IPS-18a (cell line): Measurements from ENCODE around the gene MAP7.
"Not testable (repeated sequence)": the region's sequence is repeated elsewhere in the genome, so short reads cannot be mapped to it uniquely, and the experiment has no call there.

Experiments
- H3K27ac ChIP-seq: one replicate; pipeline ENCODE4 v1.5.1; 2013; ENCODE audit warnings: low read length
- H3K27me3 ChIP-seq: one replicate; pipeline ENCODE4 v1.6.1; 2013; ENCODE audit warnings: mild to moderate bottlenecking, low read length; ENCODE audit not compliant: control insufficient read depth, insufficient read depth
- H3K36me3 ChIP-seq: one replicate; pipeline ENCODE4 v1.6.1; 2013; ENCODE audit warnings: low read depth, low read length; ENCODE audit not compliant: control insufficient read depth
- H3K4me1 ChIP-seq: one replicate; pipeline ENCODE4 v1.6.1; 2013; ENCODE audit warnings: low read depth, low read length; ENCODE audit not compliant: control insufficient read depth
- H3K4me3 ChIP-seq: one replicate; pipeline ENCODE4 v1.5.1; 2013; ENCODE audit warnings: low read length
- H3K9ac ChIP-seq: one replicate; pipeline ENCODE4 v1.6.1; 2013; ENCODE audit warnings: mild to moderate bottlenecking, low read length, moderate library complexity
- H3K9me3 ChIP-seq: one replicate; pipeline ENCODE4 v1.6.1; 2013; ENCODE audit warnings: low read depth, low read length; ENCODE audit not compliant: control insufficient read depth

Gene MAP7

GRCh38 chr6:136483906-136484305 lies 66.3 kb downstream of the MAP7 start:
- H3K27me3 ChIP-seq, result no peaks in the 10 kb centered on the region
- H3K4me3 ChIP-seq, result no peak overlapping the region
- no peaks in the 10 kb centered on the region for H3K9me3 ChIP-seq
- H3K36me3 ChIP-seq, result no peaks in the 10 kb centered on the region
- H3K27ac ChIP-seq, result no peak overlapping the region
- H3K9ac ChIP-seq, result no peak overlapping the region
- H3K4me1 ChIP-seq, result no peaks in the 10 kb centered on the region

- not testable (repeated sequence) for H3K4me1 ChIP-seq, H3K4me3 ChIP-seq, H3K27ac ChIP-seq, H3K27me3 ChIP-seq, H3K9me3 ChIP-seq, H3K9ac ChIP-seq, H3K36me3 ChIP-seq
Measured at GRCh38 chr6:136483005-136483404, 67.2 kb downstream of the MAP7 start.

- Histone ChIP-seq H3K27ac (no peak overlapping the region), H3K4me3 (no peak overlapping the region), H3K9me3 (no peaks in the 10 kb centered on the region), H3K9ac (no peak overlapping the region), H3K36me3 (no peaks in the 10 kb centered on the region), H3K27me3 (no peaks in the 10 kb centered on the region), H3K4me1 (no peaks in the 10 kb centered on the region)
Measured at GRCh38 chr6:136477548-136477947, 72.7 kb downstream of the MAP7 start.

GRCh38 chr6:136475686-136476085 lies 74.5 kb downstream of the MAP7 start:
- Histone ChIP-seq H3K27me3 (no peaks in the 10 kb centered on the region), H3K4me1 (peaks cover 15% of the 10 kb centered on the region), H3K36me3 (no peaks in the 10 kb centered on the region), H3K4me3 (no peak overlapping the region), H3K9ac (no peak overlapping the region), H3K9me3 (no peaks in the 10 kb centered on the region), H3K27ac (no peak overlapping the region)

- Histone ChIP-seq H3K4me1 (peaks cover 18% of the 10 kb centered on the region), H3K9ac (no peak overlapping the region), H3K36me3 (no peaks in the 10 kb centered on the region), H3K27ac (no peak overlapping the region), H3K27me3 (no peaks in the 10 kb centered on the region), H3K9me3 (no peaks in the 10 kb centered on the region), H3K4me3 (no peak overlapping the region)
Measured at GRCh38 chr6:136474241-136474640, 76.0 kb downstream of the MAP7 start.

- no peak overlapping the region for H3K9ac ChIP-seq
- no peaks in the 10 kb centered on the region for H3K36me3 ChIP-seq
- no peak overlapping the region for H3K27ac ChIP-seq
- peaks cover 20% of the 10 kb centered on the region for H3K4me1 ChIP-seq
- no peak overlapping the region for H3K4me3 ChIP-seq
- no peaks in the 10 kb centered on the region for H3K9me3 ChIP-seq
- no peaks in the 10 kb centered on the region for H3K27me3 ChIP-seq
Measured at GRCh38 chr6:136471922-136472321, 78.3 kb downstream of the MAP7 start.

GRCh38 chr6:136471372-136471771 lies 78.8 kb downstream of the MAP7 start:
- no peaks in the 10 kb centered on the region for H3K36me3 ChIP-seq
- H3K27ac ChIP-seq, result no peak overlapping the region
- no peaks in the 10 kb centered on the region for H3K9me3 ChIP-seq
- no peak overlapping the region for H3K9ac ChIP-seq
- H3K4me1 ChIP-seq, result peaks cover 24% of the 10 kb centered on the region
- H3K4me3 ChIP-seq, result no peak overlapping the region
- H3K27me3 ChIP-seq, result no peaks in the 10 kb centered on the region

- H3K4me3 ChIP-seq, result no peak overlapping the region
- H3K9ac ChIP-seq, result no peak overlapping the region
- no peaks in the 10 kb centered on the region for H3K27me3 ChIP-seq
- no peaks in the 10 kb centered on the region for H3K9me3 ChIP-seq
- H3K4me1 ChIP-seq, result peaks cover 24% of the 10 kb centered on the region
- no peaks in the 10 kb centered on the region for H3K36me3 ChIP-seq
- no peak overlapping the region for H3K27ac ChIP-seq
Measured at GRCh38 chr6:136470044-136470443, 80.2 kb downstream of the MAP7 start.

- no peaks in the 10 kb centered on the region for H3K36me3 ChIP-seq
- H3K4me1 ChIP-seq, result peaks cover 24% of the 10 kb centered on the region
- H3K27ac ChIP-seq, result no peak overlapping the region
- H3K27me3 ChIP-seq, result no peaks in the 10 kb centered on the region
- H3K4me3 ChIP-seq, result no peak overlapping the region
- no peak overlapping the region for H3K9ac ChIP-seq
- no peaks in the 10 kb centered on the region for H3K9me3 ChIP-seq
Measured at GRCh38 chr6:136469154-136469553, 81.1 kb downstream of the MAP7 start.

- no peaks in the 10 kb centered on the region for H3K27me3 ChIP-seq
- H3K9ac ChIP-seq, result no peak overlapping the region
- H3K27ac ChIP-seq, result no peak overlapping the region
- peaks cover 24% of the 10 kb centered on the region for H3K4me1 ChIP-seq
- no peaks in the 10 kb centered on the region for H3K9me3 ChIP-seq
- H3K4me3 ChIP-seq, result no peak overlapping the region
- H3K36me3 ChIP-seq, result no peaks in the 10 kb centered on the region
Measured at GRCh38 chr6:136468711-136469110, 81.5 kb downstream of the MAP7 start.

- peaks cover 22% of the 10 kb centered on the region for H3K4me1 ChIP-seq
- H3K27me3 ChIP-seq, result no peaks in the 10 kb centered on the region
- H3K27ac ChIP-seq, result no peak overlapping the region
- no peaks in the 10 kb centered on the region for H3K9me3 ChIP-seq
- no peak overlapping the region for H3K4me3 ChIP-seq
- H3K9ac ChIP-seq, result no peak overlapping the region
- no peaks in the 10 kb centered on the region for H3K36me3 ChIP-seq
Measured at GRCh38 chr6:136467186-136467585, 83.0 kb downstream of the MAP7 start.

GRCh38 chr6:136466777-136467176 lies 83.4 kb downstream of the MAP7 start:
- peaks cover 18% of the 10 kb centered on the region for H3K4me1 ChIP-seq
- H3K4me3 ChIP-seq, result no peak overlapping the region
- H3K9ac ChIP-seq, result no peak overlapping the region
- H3K27me3 ChIP-seq, result no peaks in the 10 kb centered on the region
- H3K36me3 ChIP-seq, result no peaks in the 10 kb centered on the region
- no peaks in the 10 kb centered on the region for H3K9me3 ChIP-seq
- no peak overlapping the region for H3K27ac ChIP-seq
